Stimulated activated CD4-positive, alpha-beta T cell treated with anti-CD3 and anti-CD28 coated beads, Interleukin-1b, Interleukin-23, amount 100 ng/mL, for 4 hours (primary cell): ENCODE measurements around the gene FAM53A.
"Not testable (repeated sequence)": the region's sequence is repeated elsewhere in the genome, so short reads cannot be mapped to it uniquely, and the experiment has no call there.

Source experiments
- DNase-seq, 2 donors: peaks; one replicate each; pipeline ENCODE4 v3.0.0-alpha.2; 2020; ENCODE audit warnings: low read depth in 2 of 2

The FAM53A gene

DNA sequence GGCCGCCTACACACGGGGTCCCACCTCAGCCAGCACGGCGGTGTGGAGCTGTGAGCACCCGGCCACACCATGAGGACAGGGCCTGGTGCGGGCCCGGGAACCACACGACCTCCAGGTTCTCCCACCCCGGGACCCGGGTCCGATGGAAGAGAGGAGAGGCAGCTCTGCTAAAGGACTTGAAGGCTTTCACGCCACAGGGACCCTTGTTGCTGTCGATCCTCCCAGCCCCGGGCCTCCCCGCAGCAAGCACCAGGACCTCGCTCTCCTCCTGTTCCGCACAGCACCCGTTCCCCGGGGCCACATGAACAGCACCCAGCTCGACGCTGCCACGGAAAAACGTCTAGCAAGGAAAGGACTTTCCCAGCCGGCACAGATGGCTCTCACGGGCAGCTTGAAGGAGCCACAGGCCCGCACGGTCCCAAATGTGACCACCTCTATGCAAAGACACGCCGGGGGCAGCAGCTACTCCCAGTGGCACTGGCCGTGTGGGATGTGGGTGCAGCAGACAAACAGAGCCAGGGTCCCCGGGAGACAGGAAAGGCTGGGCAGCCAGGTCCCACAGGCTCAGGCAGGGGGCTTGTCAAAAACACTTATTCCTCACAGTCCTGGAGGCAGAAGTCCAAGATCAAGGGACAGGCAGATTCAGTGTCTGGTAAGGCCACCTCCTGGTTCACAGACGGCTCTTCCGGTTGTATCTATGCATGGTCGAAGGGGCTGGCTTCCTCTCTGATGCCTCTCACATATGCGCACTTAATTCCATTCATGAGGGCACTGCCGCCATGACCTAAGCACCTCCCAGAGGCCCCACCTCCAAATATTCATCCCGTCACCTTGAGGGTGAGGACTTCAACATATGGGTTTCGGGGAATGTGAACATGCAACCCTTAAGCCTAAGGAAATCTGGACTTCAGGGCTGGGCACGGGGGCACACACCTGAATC is 24.7 kb downstream of the FAM53A start:
- DNase-seq, result no peak

GRCh38 chr4:1658581-1658980 is 25.5 kb downstream of the FAM53A start:
- DNase-seq, result no peak

GRCh38 chr4:1658146-1658545 is 26.0 kb downstream of the FAM53A start:
- DNase-seq, result no peak

- DNase-seq, result no peak
These were observed 27.1 kb downstream of the FAM53A start for GRCh38 chr4:1656986-1657385.

DNA sequence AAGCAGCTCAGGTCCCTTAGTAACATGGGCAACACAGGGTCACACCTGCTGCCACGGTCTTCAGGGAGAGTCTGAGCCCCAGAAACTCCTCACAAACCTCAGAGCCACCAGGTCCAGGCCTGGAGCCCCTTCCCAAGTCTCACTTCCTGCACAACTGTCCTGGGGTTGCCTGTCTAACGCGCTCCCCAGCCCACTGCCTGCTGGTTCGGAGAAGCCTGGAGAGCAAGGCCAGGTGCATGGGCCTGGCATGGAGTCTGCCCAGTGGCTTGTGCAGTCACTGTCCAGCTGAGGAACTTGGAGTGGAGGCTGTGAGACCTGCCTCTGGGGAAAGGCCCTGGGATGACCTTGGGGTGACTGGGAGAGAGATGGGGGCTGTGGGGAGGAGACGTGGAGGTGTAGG is 28.0 kb downstream of the FAM53A start:
- DNase-seq, result no peak

- DNase-seq, result no peak
These were observed 28.4 kb downstream of the FAM53A start for GRCh38 chr4:1655676-1656075.

DNA sequence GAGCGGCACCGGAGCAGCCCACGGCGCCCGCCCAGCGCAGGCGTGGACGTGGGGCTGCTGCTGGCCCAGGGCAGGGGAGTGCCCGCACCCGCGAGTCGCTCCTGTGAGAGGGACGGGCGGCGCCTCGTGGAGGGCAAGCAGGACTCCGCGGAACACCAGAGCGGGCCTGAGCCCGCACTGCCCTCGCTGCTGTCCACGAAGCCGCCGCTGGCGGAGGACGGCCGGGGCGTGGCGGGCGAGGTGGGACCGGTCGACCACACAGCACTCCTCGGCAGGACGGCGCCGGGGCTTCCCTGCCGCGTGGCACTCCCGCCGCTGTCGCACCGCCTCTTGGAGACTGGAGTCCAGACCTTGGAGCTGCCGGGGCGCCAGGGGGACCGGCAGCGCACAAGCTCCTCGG is 29.0 kb downstream of the FAM53A start:
- no peak for DNase-seq

DNA sequence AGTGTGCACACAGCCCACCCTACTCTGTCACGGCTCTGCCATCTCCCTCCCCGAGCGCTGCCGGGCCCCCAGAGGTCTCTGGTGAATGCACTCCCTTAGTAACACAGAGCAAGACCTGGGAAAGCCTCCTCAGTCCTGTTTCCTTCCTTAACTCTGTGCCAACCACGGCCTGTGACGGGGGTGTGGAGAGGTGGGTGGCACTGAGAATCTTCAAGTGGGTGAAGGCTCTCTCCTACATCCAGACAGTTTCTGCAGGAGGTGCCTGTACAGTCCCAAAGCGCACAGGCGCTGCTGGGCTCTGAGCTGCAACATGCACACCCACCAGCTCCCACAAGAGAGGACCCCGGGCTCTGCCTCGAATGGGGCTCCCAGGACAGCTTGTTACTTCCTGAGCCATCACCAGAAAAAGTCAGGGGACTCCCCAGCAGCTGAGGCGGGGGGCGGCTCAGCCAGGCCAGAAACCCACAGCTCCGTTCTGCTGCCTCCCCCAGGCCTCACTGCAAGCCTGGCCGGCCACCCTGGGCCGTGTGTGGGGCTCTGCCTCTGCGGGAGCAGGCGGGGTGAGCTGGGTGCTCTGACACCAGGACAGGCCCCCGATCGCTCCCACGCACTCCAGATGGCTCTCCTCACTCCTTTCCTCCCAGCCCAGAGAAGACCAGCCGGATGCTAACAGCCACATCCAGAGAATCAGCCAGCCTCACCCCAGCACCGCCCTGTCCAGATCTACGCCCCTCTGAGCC is 29.7 kb downstream of the FAM53A start:
- no peak for DNase-seq

DNA sequence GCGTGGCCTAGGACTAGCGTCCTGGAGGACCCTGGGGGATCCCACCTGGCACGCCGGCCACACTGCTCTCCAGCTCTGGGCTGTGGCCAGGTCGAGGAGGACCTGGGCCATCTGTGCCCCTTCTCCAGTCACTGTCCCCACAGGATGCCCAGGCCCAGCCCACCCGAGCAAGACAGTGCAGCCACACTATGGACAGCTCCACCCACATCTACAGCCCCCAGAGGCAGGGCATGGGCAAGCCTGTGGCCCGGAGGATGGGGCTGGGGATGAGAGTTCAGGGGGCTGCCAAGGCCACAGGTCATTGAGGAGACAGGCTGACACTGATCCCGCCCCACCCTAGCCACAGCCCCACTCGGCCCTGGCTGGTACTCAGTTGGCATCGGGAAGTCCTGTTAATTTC is 30.3 kb downstream of the FAM53A start:
- no peak for DNase-seq

DNA sequence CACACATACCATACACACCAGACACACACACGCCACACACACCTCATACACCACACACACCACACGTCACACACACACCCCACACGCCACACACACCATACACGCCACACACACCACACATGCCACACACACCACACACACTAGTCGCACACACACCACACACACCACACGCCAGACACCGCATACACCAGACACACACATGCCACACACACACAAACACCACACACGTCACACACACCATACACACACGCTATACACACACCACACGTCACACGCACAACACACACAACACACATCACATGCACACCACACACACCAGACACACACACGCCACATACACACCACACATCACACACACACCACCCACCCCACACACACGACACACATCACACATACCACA is 32.0 kb downstream of the FAM53A start:
- DNase-seq, result no peak

- no peak for DNase-seq
These were observed 32.5 kb downstream of the FAM53A start for GRCh38 chr4:1651609-1652008.

DNA sequence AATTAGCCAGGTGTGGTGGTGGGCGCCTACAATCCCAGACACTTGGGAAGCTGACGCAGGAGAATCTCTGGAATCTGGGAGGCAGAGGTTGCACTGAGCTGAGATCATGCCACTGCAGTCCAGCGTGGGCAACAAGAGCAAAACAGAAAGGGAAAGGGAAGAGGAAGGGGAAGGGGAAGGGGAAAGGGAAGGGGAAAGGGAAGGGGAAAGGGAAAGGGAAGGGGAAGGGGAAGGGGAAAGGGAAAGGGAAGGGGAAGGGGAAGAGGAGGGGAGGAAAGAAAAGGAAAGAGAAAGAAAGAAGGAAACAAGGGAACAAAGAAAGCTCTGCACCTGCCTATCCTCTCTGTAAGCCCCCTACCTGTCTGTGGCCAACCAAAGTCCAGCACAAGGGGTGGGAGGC is 35.2 kb downstream of the FAM53A start:
- DNase-seq, result no peak

- DNase-seq, result no peak
These were observed 36.7 kb downstream of the FAM53A start for GRCh38 chr4:1647432-1647831.

- DNase-seq, result no peak
These were observed 37.4 kb downstream of the FAM53A start for GRCh38 chr4:1646690-1647089.

GRCh38 chr4:1644891-1645657 is 39.0 kb downstream of the FAM53A start:
- DNase-seq, result no peak

GRCh38 chr4:1643971-1644735 is 40.0 kb downstream of the FAM53A start:
- no peak for DNase-seq

GRCh38 chr4:1642196-1642951 is 41.7 kb downstream of the FAM53A start:
- no peak for DNase-seq

- DNase-seq, result no peak
These were observed 42.4 kb downstream of the FAM53A start for GRCh38 chr4:1641671-1642070.

GRCh38 chr4:1640716-1641503 is 43.2 kb downstream of the FAM53A start:
- DNase-seq, result not testable (repeated sequence)

- DNase-seq, result no peak
These were observed 43.9 kb downstream of the FAM53A start for GRCh38 chr4:1640190-1640589.
